ENCODE measurements around the gene PWP1.

DNA sequence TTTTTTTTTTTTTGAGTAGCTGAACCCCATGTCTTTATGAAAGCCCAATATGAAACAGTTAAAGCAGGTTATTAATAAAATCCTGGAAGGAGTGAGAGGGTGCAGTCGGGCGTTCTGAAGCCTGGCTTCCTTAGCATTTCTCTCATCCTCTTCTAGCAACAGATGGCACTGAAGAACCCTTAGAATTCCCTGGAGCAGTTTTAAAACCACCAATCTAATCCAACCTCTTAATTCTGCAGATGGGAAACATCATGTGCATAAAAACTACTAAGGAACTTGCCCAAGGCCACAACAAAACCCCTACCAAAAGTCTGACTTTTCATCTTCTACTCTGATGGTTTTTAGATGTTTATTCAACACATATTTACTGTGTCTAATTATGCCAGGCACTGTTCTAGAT, 50.2 kb downstream of the PWP1 start:
- no peak for TF ChIP-seq POLR2AphosphoS5 (IDR thresholded peaks at IDR 0.05; ENCODE audit: insufficient read depth in 1 of 2, low read depth in 1 of 2)
- TF ChIP-seq, protein P1, sequence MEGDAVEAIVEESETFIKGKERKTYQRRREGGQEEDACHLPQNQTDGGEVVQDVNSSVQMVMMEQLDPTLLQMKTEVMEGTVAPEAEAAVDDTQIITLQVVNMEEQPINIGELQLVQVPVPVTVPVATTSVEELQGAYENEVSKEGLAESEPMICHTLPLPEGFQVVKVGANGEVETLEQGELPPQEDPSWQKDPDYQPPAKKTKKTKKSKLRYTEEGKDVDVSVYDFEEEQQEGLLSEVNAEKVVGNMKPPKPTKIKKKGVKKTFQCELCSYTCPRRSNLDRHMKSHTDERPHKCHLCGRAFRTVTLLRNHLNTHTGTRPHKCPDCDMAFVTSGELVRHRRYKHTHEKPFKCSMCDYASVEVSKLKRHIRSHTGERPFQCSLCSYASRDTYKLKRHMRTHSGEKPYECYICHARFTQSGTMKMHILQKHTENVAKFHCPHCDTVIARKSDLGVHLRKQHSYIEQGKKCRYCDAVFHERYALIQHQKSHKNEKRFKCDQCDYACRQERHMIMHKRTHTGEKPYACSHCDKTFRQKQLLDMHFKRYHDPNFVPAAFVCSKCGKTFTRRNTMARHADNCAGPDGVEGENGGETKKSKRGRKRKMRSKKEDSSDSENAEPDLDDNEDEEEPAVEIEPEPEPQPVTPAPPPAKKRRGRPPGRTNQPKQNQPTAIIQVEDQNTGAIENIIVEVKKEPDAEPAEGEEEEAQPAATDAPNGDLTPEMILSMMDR (IDR thresholded peaks at IDR 0.05): no peak
- TF ChIP-seq POLR2A (IDR thresholded peaks at IDR 0.05): no peak
